Testis (tissue), 3 donors: ENCODE results near the gene GGPS1. TPM values are rescaled to one million over a fixed set of nuclear protein-coding genes. Genes with fewer than 3 reads are reported as not detected.

Experiments used
- DNase-seq: peaks from one replicate; pipeline ENCODE4 v3.0.0-alpha.2; 2019
- H3K27ac ChIP-seq, 2 donors: fragments of 200-600 bp; sonication (generic); one replicate each; pipeline ENCODE4 v1.5.1; 2019
- H3K27me3 ChIP-seq: fragments of 200-600 bp; sonication (generic); one replicate; pipeline ENCODE4 v1.5.1; 2019
- H3K36me3 ChIP-seq: fragments of 200-600 bp; sonication (generic); one replicate; pipeline ENCODE4 v1.5.1; 2017; ENCODE audit warnings: low read depth; ENCODE audit errors: missing control alignments
- H3K4me1 ChIP-seq: fragments of 200-600 bp; sonication (generic); one replicate; pipeline ENCODE4 v1.5.1; 2019
- H3K4me3 ChIP-seq, 2 donors: fragments of 200-600 bp; sonication (generic); one replicate each; pipeline ENCODE4 v1.5.1; 2017 to 2019
- H3K9me3 ChIP-seq: fragments of 200-600 bp; sonication (generic); one replicate; pipeline ENCODE4 v1.5.1; 2017
- CTCF ChIP-seq, 3 experiments: fragments of 450-650 bp in 2 of 3; fragments of 200-600 bp in 1 of 3; sonication (generic) in 1 of 3; IDR thresholded peaks; one replicate each; pipeline ENCODE4 v1.5.1; 2016 to 2019; ENCODE audit warnings: antibody characterized with exemption in 3 of 3, mild to moderate bottlenecking in 2 of 3, moderate library complexity in 1 of 3
- POLR2A ChIP-seq: fragments of 450-650 bp; IDR thresholded peaks from one replicate; pipeline ENCODE4 v1.6.1; 2017; ENCODE audit warnings: antibody characterized with exemption, mild to moderate bottlenecking, moderate library complexity
- WGBS, 2 donors: methylation state at CpG; one replicate each; pipeline ENCODE4 v1.1.5; 2018; 5-methylcytosine and 5-hydroxymethylcytosine counted together
- intact Hi-C: fragments of 100-400 bp; cut with DNase I; formaldehyde crosslinking; loops from one replicate; pipeline ENCODE4 v1.15.1; 2023; ENCODE audit warnings: low total_unique reads
- polyA plus RNA-seq: library from polyadenylated mRNA; stranded (reverse); fragments of 350-450 nt; fragmentation: Illumina TruSeq; extraction: RNeasy Lipid Tissue Mini Kit (QIAGEN cat#74804); gene quantifications from one replicate; pipeline ENCODE4 v1.2.3, GENCODE V29; 2014; ENCODE audit warnings: low read depth, low replicate concordance; ENCODE audit not compliant: insufficient read depth
- small RNA-seq, 2 donors: library from RNA; depleted of rRNA; stranded (forward); fragments of <200 nt; gene quantifications; one replicate each; pipeline ENCODE3, GENCODE V24; 2016
- total RNA-seq, 2 donors: library from RNA; depleted of rRNA; stranded (reverse); fragments of >200 nt; gene quantifications; one replicate each; pipeline ENCODE4 v1.2.3, GENCODE V29; 2016

Gene GGPS1
- total and polyA plus RNA-seq, 3 donors from 2014 or later: 29.4 to 73.0 (median 37.4) TPM

- TF ChIP-seq POLR2A (no peak), CTCF (IDR thresholded peaks at IDR 0.05) (no peak)
- H3K4me3 ChIP-seq: no peak overlapping the region
- H3K4me1 ChIP-seq: no peaks in the 10 kb centered on the region
- DNase-seq: no peak
- H3K9me3 ChIP-seq: no peaks in the 10 kb centered on the region
- no peaks in the 10 kb centered on the region for H3K36me3 ChIP-seq
- intact Hi-C loops: no loop called here
- no peak overlapping the region for H3K27ac ChIP-seq
- WGBS, 2 donors: 92 to 95% methylated on average over 4 of the region's 4 CpGs
- no peaks in the 10 kb centered on the region for H3K27me3 ChIP-seq
Observed at GRCh38 chr1:235391874-235392273, 63.5 kb downstream of the GGPS1 start.

Small RNAs within 50 kb of the gene (small RNA-seq; reads per million reads assigned to genes)
- gene AL391994.1: 0 reads per million in 2 donors

Other genes starting within 250 kb of the GGPS1 start
- 10 to 100 TPM; 74.7 to 80.6 TPM for gene TOMM20, start 199.7 kb upstream of the GGPS1 start, total RNA-seq
- 113 TPM for gene TOMM20, start 199.7 kb upstream of the GGPS1 start, polyA plus RNA-seq
- gene RBM34, start 167.3 kb upstream of the GGPS1 start, total RNA-seq: 10 to 100 TPM; 48.0 to 62.3 TPM
- 61.9 TPM for gene RBM34, start 167.3 kb upstream of the GGPS1 start, polyA plus RNA-seq
- gene ARID4B, start 391 bp upstream of the GGPS1 start, total RNA-seq: 10 to 100 TPM; 60.0 to 72.4 TPM
- 11.6 TPM for gene ARID4B, start 391 bp upstream of the GGPS1 start, polyA plus RNA-seq
- gene TBCE, start 38.9 kb downstream of the GGPS1 start, total RNA-seq: 10 to 100 TPM; 20.1 to 22.4 TPM
- 29.8 TPM for gene TBCE, start 38.9 kb downstream of the GGPS1 start, polyA plus RNA-seq
- 10 to 100 TPM; 32.3 to 62.5 TPM for gene B3GALNT2, start 175.9 kb downstream of the GGPS1 start, total RNA-seq
- 18.3 TPM for gene B3GALNT2, start 175.9 kb downstream of the GGPS1 start, polyA plus RNA-seq